Measurements from ENCODE around the gene PTCH2.

Gene PTCH2

DNA sequence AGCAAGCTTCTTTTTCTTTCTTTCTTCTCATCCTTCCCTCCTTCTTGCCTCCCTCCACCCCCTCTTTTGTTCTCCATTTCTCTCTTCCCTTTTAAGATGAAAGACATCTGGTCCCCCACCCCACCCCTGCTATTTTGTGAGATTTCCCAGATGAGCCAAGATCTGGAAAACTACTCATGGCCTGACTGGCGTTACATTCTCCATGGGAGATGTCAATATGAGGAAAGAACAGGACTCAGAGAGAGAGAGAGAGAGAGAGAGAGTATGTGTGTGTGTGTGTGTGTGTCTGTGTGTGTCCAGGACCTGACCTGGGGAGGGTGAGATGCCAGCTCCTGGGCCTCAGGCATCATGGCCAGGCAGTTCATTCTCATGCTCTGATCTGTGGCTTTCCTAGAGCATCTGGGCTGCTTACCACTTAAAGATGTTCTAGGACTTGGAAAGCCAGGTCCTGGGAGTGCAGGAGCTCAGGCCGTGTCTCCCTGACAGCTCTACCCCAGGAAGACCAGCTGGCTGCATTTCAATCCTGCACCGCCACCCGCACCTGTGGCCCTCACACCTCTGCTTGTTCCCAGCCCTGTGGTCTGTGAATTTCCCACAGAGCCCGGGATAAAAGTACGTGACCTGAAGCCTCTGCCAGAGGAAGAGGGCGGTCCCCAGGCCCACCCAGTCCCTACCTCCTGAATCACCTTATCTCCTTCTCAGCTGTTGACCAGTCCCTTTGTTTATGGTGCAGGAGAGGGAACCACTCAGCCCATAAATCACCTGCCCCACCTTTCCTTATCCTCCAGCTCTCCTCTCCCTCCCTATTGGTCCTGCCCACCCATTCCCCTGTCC is 51.9 kb downstream of the PTCH2 start:
- peak overlapping the region; percentile 17 for H4K8ac ChIP-seq (ENCODE audit: low read depth, low read length)
- no peak overlapping the region for H3K9ac ChIP-seq (ENCODE audit: low read depth, low read length, poor library complexity)
- no peak overlapping the region for H4K91ac ChIP-seq (ENCODE audit: low read depth, low read length, poor library complexity)
- peak overlapping the region; percentile 38 for H3K14ac ChIP-seq (ENCODE audit: low read length)
- H3K27ac ChIP-seq (replicated peaks; ENCODE audit: low read length): no peak overlapping the region
- H3K4me1 ChIP-seq (ENCODE audit: control insufficient read depth in 2 of 2, insufficient read depth in 1 of 2, low read depth in 1 of 2, low read length in 2 of 2): peaks cover 9 to 10% of the 10 kb centered on the region in 2 donors
- no peaks in the 10 kb centered on the region for H3K9me3 ChIP-seq (replicated peaks in 1 of 2; ENCODE audit: control insufficient read depth in 2 of 2, insufficient read depth in 1 of 2, low read depth in 1 of 2, low read length in 2 of 2)
- H3K18ac ChIP-seq (ENCODE audit: low read length): peak overlapping the region; percentile 48
- H3K23ac ChIP-seq (ENCODE audit: low read depth, low read length, poor library complexity): no peak overlapping the region
- H2BK5ac ChIP-seq (ENCODE audit: low read length): peak overlapping the region; percentile 53
- no peak for DNase-seq (ENCODE audit: low spot score)
- WGBS, 2 donors (ENCODE audit: extremely low coverage in 2 of 2, insufficient read length in 2 of 2, insufficient replicate concordance in 1 of 2): no CpG with 5 or more reads among the region's 7 CpGs
- peak overlapping the region; percentile 72 for H2BK120ac ChIP-seq (ENCODE audit: low read depth, low read length)
- no peak overlapping the region for H3K4me3 ChIP-seq (ENCODE audit: low read length in 2 of 2)
- no peaks in the 10 kb centered on the region for H3K79me1 ChIP-seq (ENCODE audit: low read depth, low read length)
- peak overlapping the region; percentile 37 for H2BK15ac ChIP-seq (ENCODE audit: low read length)
- H2BK12ac ChIP-seq (ENCODE audit: low read length): no peak overlapping the region
- no peaks in the 10 kb centered on the region for H3K36me3 ChIP-seq (replicated peaks in 1 of 2; ENCODE audit: control insufficient read depth in 2 of 2, insufficient read depth in 2 of 2, low read length in 2 of 2)
- H3K27me3 ChIP-seq (ENCODE audit: control insufficient read depth in 3 of 3, insufficient read depth in 3 of 3, low read depth in 1 of 3, low read length in 3 of 3): peaks cover 0 to 16% (median 3%) of the 10 kb centered on the region in 3 experiments
- no peak overlapping the region for H3K4me2 ChIP-seq (ENCODE audit: insufficient read depth, low read length, poor library complexity, severe bottlenecking)
- no peak overlapping the region for H3K4ac ChIP-seq (ENCODE audit: low read length)
- H2AFZ ChIP-seq (ENCODE audit: low read length): peak overlapping the region; percentile 2
- H2AK5ac ChIP-seq (ENCODE audit: low read depth, low read length): peak overlapping the region; percentile 88

DNA sequence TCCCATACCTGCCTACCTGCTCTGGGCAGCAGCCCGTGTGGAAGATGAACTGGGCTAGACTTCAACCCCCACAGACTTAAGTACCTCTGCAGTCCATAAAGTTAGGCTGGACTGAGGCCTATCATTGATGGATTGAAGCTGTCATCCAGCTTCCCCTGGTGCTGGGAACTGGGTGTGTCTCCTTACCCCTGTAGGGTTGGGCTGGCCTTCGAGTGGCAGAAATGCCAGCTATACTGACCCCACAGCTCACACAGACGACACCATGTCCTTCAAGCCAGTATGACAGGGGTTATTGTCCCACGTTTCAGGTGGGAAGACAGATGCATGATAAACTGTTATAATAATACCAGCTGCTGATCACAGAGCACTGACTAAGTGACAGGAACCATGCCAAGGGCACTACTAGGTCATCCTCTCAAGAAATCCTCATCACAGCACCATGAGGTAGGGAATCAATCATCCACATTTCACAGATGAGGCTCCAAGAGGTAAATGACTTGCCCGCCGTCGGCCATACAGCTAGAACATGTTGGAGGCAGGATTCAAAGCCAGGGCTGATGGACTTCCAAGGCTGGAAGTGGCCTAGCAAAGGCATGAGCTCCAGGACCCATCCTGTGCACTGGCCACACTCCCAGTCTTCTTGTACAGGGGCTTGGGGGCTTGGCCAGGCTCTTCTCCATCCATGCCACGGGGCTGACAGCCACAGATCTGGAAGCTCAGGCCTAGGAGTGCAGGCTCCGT is 54.8 kb downstream of the PTCH2 start, which contains the start of gene BEST4:
BEST4 (minus strand) TSS at position 51 of the 741 bp plus-strand sequence. CDS start 465 bp downstream, outside the sequence.
- peak within 1 kb of the TSS; percentile 82 for H2BK12ac ChIP-seq (ENCODE audit: low read length)
- no CpG with 5 or more reads among the region's 9 CpGs for WGBS, 2 donors (ENCODE audit: extremely low coverage in 2 of 2, insufficient read length in 2 of 2, insufficient replicate concordance in 1 of 2)
- H2AK5ac ChIP-seq (ENCODE audit: low read depth, low read length): peak within 1 kb of the TSS; percentile 38
- no peak within 1 kb of the TSS for H3K14ac ChIP-seq (ENCODE audit: low read length)
- H2BK5ac ChIP-seq (ENCODE audit: low read length): no peak within 1 kb of the TSS
- no peak within 1 kb of the TSS for H4K91ac ChIP-seq (ENCODE audit: low read depth, low read length, poor library complexity)
- no peak within 1 kb of the TSS for H3K4ac ChIP-seq (ENCODE audit: low read length)
- H3K9ac ChIP-seq (ENCODE audit: low read depth, low read length, poor library complexity): no peak within 1 kb of the TSS
- DNase-seq (ENCODE audit: low spot score): no peak
- H3K4me3 ChIP-seq (ENCODE audit: low read length in 2 of 2): no peak within 1 kb of the TSS
- no peaks in the 10 kb centered on the region for H3K79me1 ChIP-seq (ENCODE audit: low read depth, low read length)
- H2BK15ac ChIP-seq (ENCODE audit: low read length): no peak within 1 kb of the TSS
- H3K27ac ChIP-seq (replicated peaks; ENCODE audit: low read length): no peak within 1 kb of the TSS
- H2AFZ ChIP-seq (ENCODE audit: low read length): peak within 1 kb of the TSS; percentile 25
- H3K9me3 ChIP-seq (replicated peaks in 1 of 2; ENCODE audit: control insufficient read depth in 2 of 2, insufficient read depth in 1 of 2, low read depth in 1 of 2, low read length in 2 of 2): no peaks in the 10 kb centered on the region
- no peak within 1 kb of the TSS for H4K8ac ChIP-seq (ENCODE audit: low read depth, low read length)
- H3K36me3 ChIP-seq (replicated peaks in 1 of 2; ENCODE audit: control insufficient read depth in 2 of 2, insufficient read depth in 2 of 2, low read length in 2 of 2): no peaks in the 10 kb centered on the region
- no peak within 1 kb of the TSS for H3K23ac ChIP-seq (ENCODE audit: low read depth, low read length, poor library complexity)
- peaks cover 10 to 15% of the 10 kb centered on the region in 2 donors for H3K4me1 ChIP-seq (ENCODE audit: control insufficient read depth in 2 of 2, insufficient read depth in 1 of 2, low read depth in 1 of 2, low read length in 2 of 2)
- peak within 1 kb of the TSS; percentile 19 for H2BK120ac ChIP-seq (ENCODE audit: low read depth, low read length)
- H3K27me3 ChIP-seq (ENCODE audit: control insufficient read depth in 3 of 3, insufficient read depth in 3 of 3, low read depth in 1 of 3, low read length in 3 of 3): peaks cover 0 to 26% (median 3%) of the 10 kb centered on the region in 3 experiments
- H3K18ac ChIP-seq (ENCODE audit: low read length): no peak within 1 kb of the TSS
- H3K4me2 ChIP-seq (ENCODE audit: insufficient read depth, low read length, poor library complexity, severe bottlenecking): no peak within 1 kb of the TSS

DNA sequence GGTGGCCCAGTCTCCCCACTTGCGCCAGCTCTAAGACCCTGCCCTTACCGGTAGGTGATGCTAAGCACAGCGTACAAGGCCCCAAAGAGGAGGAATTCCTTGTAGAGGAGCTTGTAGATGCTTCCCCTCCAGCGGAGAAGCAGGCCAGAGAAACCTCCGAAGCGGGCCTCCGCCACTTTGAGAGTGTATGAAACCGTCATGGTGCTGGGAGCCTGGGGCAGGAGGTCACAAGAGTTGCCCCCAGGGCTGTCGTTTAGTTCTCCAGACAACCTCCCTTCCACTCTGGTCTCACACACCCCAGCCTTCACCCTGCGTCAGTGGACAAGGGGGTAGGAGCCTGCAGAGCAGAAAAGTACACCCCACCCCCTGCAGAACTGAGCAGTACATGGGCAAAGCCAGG is 55.5 kb downstream of the PTCH2 start:
- Histone ChIP-seq H2BK120ac (ENCODE audit: low read depth, low read length) (no peak overlapping the region), H3K18ac (ENCODE audit: low read length) (no peak overlapping the region), H3K23ac (ENCODE audit: low read depth, low read length, poor library complexity) (no peak overlapping the region), H3K27me3 (ENCODE audit: control insufficient read depth in 3 of 3, insufficient read depth in 3 of 3, low read depth in 1 of 3, low read length in 3 of 3) (peaks cover 0 to 26% (median 3%) of the 10 kb centered on the region in 3 experiments), H2BK12ac (ENCODE audit: low read length) (peak overlapping the region; percentile 82), H3K4me2 (ENCODE audit: insufficient read depth, low read length, poor library complexity, severe bottlenecking) (no peak overlapping the region), H4K91ac (ENCODE audit: low read depth, low read length, poor library complexity) (no peak overlapping the region), H3K4me1 (ENCODE audit: control insufficient read depth in 2 of 2, insufficient read depth in 1 of 2, low read depth in 1 of 2, low read length in 2 of 2) (peaks cover 10 to 15% of the 10 kb centered on the region in 2 donors), H3K4me3 (ENCODE audit: low read length in 2 of 2) (no peak overlapping the region), H3K79me1 (ENCODE audit: low read depth, low read length) (no peaks in the 10 kb centered on the region), H2BK5ac (ENCODE audit: low read length) (no peak overlapping the region), H3K36me3 (replicated peaks in 1 of 2; ENCODE audit: control insufficient read depth in 2 of 2, insufficient read depth in 2 of 2, low read length in 2 of 2) (peaks cover 0 to 1% of the 10 kb centered on the region in 2 donors), H3K4ac (ENCODE audit: low read length) (no peak overlapping the region), H4K8ac (ENCODE audit: low read depth, low read length) (no peak overlapping the region), H2AK5ac (ENCODE audit: low read depth, low read length) (peak overlapping the region; percentile 23), H3K14ac (ENCODE audit: low read length) (no peak overlapping the region), H3K9me3 (replicated peaks in 1 of 2; ENCODE audit: control insufficient read depth in 2 of 2, insufficient read depth in 1 of 2, low read depth in 1 of 2, low read length in 2 of 2) (no peaks in the 10 kb centered on the region), H3K27ac (replicated peaks; ENCODE audit: low read length) (no peak overlapping the region), H3K9ac (ENCODE audit: low read depth, low read length, poor library complexity) (no peak overlapping the region), H2AFZ (ENCODE audit: low read length) (peak overlapping the region; percentile 25), H2BK15ac (ENCODE audit: low read length) (no peak overlapping the region)
- DNase-seq (ENCODE audit: low spot score): no peak
- WGBS, 2 donors (ENCODE audit: extremely low coverage in 2 of 2, insufficient read length in 2 of 2, insufficient replicate concordance in 1 of 2): no CpG with 5 or more reads among the region's 10 CpGs
